ENCODE results near the gene PIGV.

Gene PIGV

GRCh38 chr1:26787706-26788514 is at the start of gene PIGV:
TSS of gene PIGV (plus strand) at chr1:26787950. CDS start at chr1:26790816, 2,866 bp downstream.
- DNase-seq = peak; percentile 86

- no peak for DNase-seq
Observed at GRCh38 chr1:26739329-26739914, 48.3 kb upstream of the PIGV start.

- no peak for DNase-seq
Observed at GRCh38 chr1:26740023-26740634, 47.6 kb upstream of the PIGV start.

- no peak for DNase-seq
Observed at GRCh38 chr1:26740952-26741351, 46.8 kb upstream of the PIGV start.

- DNase-seq = no peak
Observed at GRCh38 chr1:26743426-26744059, 44.2 kb upstream of the PIGV start.

GRCh38 chr1:26744075-26744959 is 43.4 kb upstream of the PIGV start:
- DNase-seq = peak; percentile 91

GRCh38 chr1:26745191-26745590 is 42.6 kb upstream of the PIGV start:
- no peak for DNase-seq

GRCh38 chr1:26747048-26747447 is 40.7 kb upstream of the PIGV start:
- DNase-seq = no peak

- no peak for DNase-seq
Observed at GRCh38 chr1:26748351-26748750, 39.4 kb upstream of the PIGV start.

- DNase-seq = no peak
Observed at GRCh38 chr1:26749458-26749857, 38.3 kb upstream of the PIGV start.

- no peak for DNase-seq
Observed at GRCh38 chr1:26750428-26750827, 37.3 kb upstream of the PIGV start.

- DNase-seq = no peak
Observed at GRCh38 chr1:26752519-26752918, 35.2 kb upstream of the PIGV start.

- no peak for DNase-seq
Observed at GRCh38 chr1:26754086-26754874, 33.5 kb upstream of the PIGV start.

GRCh38 chr1:26758358-26758757 is 29.4 kb upstream of the PIGV start:
- no peak for DNase-seq

- no peak for DNase-seq
Observed at GRCh38 chr1:26759531-26759930, 28.2 kb upstream of the PIGV start.

GRCh38 chr1:26761217-26761616 is 26.5 kb upstream of the PIGV start:
- no peak for DNase-seq

- no peak for DNase-seq
Observed at GRCh38 chr1:26767714-26768113, 20.0 kb upstream of the PIGV start.

GRCh38 chr1:26768755-26769154 is 19.0 kb upstream of the PIGV start:
- DNase-seq = no peak

- no peak for DNase-seq
Observed at GRCh38 chr1:26771285-26771642, 16.5 kb upstream of the PIGV start.

GRCh38 chr1:26771643-26772321 is 16.0 kb upstream of the PIGV start:
- DNase-seq = no peak

- DNase-seq = no peak
Observed at GRCh38 chr1:26772687-26773086, 15.1 kb upstream of the PIGV start.

All from CD4-positive, alpha-beta T cell treated with Interleukin-15 for 1 hour (primary cell).